Activated CD4-positive, alpha-beta T cell treated with anti-CD3 and anti-CD28 coated beads, Interleukin-2, Interleukin-4, amounts not matched to agents 100 ng/mL and 50 ng/mL, durations not matched to agents 16 hours and 8 hours (primary cell): ENCODE measurements around the gene MMP25.
A peak's percentile ranks its signal among the peaks of the same experiment; 100 is the strongest.
"Not testable (repeated sequence)": the region's sequence is repeated elsewhere in the genome, so short reads cannot be mapped to it uniquely, and the experiment has no call there.

ENCODE experiments used
- DNase-seq: peaks from one replicate; pipeline ENCODE4 v3.0.0-alpha.2; 2020; ENCODE audit warnings: low spot score

Gene MMP25

DNA sequence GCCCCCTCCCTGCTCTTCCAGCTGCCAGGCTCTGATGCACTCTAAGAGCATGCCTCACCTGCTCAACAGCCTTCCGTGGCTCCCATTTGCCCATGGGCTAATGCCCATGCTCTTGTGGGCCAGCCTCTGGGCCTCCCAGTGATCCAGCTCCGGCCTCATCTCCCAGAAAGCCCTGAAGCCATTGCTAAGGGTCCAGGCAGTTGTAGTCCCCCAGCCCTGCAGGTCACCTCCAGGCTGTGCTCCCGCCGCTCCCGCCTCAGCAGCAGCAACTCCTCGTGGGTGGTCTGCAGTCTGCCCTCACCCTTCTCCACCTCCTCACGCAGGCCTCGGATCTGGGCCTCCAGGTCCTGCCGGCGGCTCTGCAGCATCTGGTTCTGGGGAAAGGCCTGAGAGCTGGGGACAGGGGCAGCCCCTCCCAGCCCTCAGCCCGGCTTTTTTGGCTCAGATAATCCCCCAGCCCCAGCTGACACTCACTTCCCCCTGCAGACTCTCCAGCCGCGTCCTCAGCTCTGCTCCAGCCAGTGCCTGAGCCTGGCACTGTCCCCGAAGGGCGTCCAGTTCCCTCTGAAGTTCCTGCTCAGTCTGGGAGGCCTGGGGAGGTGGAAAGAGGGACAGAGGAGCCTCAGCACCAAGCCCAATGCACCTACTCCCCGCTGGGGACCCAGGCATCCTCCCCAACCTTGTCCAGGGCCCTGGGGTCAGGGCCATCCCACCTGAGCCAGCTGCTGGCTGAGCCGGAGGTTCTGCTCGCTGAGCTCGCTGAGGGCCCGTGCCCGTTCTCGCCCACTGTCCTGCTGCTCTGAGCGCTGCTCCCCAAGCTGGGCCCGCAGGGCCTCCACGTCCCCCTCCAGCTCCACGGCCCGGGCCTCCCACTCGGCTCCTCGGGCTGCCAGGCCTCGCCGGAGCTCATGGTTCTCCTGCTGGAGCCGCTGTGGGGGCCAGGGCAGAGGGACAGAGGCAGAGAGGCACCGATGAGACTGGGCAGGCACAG, 15.8 kb upstream of the MMP25 start:
- DNase-seq = no peak

DNA sequence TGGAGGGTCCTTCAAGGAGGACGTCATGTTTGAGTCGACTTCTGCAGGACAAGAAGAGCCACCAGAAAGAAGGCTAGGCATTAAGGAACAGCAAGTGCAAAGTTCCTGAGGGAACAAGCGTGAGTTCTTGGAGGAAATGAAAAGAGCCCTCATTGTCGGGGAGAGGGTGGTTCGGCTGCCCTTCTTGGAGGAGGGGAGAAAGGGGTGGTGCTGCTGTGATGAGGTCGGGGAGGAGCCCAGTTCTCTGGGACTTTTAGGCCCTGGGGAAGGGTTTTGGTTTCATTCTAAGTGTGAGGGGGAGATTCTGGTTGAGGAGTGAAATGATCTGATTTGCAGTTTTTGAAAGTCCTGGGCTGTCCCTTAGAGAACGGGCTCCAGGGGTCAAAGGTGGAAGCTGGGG, 13.7 kb upstream of the MMP25 start:
- DNase-seq = no peak

DNA sequence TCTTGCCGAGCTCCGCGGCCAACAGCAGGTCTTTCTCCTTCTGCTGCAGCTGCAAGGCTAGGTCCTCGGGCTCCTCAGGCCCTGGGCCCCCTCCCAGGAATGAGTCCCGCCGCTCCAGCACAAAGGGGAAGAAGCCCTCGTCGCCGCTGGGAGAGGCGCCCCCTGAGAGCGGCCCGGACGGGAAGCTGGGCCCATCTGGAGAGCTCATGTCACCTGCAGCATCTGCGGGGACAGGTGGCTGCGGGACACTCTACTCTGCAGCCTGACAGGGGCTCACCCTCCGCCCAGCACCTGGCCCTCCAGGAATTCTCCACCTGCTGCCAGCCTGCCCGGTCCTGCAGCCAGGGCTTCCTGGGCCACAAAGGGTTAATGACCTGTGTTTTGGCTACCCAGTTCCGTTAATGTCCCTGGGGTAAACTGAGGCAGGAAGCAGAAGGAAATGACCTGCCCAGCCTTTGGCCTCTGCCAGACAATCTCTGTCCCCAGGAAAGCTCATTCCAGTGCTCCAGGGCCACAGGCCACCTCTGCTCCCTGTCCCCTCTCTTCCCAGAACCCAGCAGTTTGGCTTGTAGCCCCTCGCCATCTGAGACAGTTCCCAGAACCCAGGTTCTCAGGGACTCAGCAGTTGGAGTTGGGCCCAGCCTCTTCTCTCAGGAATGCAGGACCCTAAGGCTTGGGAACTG, 10.9 kb upstream of the MMP25 start:
- no peak for DNase-seq

DNA sequence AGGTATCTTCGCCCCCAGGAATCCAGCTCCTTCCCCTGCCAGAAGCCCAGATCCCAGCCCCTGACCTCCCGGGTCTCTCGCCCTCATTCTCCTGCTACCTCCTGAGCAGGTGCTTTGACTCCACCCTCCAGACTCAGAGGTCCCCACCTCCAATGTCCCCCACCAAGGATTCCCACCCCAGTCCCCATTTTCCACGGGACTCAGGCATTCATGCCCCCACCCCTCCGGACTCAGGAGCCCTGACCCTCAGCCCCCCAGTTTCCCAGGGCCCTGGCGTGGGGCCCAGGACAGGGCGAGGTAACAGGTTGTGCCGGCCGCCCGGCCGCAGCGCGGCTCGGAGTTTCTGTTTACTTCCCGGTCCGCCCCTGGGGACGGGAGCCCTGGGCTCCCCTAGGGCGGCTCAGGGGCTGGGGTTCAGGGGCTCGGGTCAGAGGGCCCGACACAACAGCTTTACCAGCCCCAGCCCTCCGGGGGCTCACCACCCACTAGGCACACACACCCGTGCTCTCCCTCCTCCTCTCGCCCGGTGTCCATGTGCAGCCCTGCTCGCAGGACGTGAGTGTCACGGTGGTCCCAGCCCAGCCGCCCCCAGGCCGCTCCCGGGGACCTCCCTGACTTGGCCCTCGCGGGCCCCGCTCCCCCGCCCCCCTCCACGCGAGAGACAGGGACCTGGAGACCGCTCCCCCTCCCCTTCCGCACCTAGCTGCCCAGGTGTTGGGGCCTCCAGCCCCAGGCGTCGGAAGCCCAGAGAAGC, 10.2 kb upstream of the MMP25 start:
- DNase-seq = no peak

DNA sequence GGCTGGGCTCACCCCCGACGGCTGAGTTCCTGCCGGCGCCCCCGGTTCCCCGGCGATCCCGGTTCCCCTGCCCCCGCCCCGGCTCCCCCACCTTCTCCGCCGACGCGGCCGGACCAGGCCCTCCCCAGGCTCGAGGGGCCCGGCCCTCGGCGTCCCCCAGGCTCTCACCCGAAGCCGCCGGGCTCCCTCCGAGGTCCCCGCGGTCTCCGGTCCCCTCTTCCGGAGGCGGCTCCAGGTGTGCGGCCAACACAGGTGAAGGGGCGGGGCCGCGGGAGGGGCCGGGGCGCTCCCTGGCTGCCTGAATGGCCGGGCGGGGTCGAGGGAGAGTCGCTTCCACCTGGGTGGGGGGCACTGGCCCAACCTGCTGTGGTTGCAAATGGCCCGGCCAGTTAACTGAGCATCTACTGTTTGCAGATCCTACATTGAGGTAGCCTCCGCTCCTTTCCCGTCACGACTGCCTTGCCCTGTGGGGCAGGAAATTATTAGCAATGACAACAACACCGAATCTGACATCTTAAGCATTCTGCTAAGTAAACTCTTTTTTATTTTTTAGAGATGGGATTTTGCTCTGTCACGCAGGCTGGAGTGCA, 9.5 kb upstream of the MMP25 start, which contains the start of gene BICDL2:
BICDL2 (minus strand) TSS at position 219 of the 590 bp plus-strand sequence. CDS start 1,448 bp downstream, outside the sequence.
- DNase-seq = no peak

DNA sequence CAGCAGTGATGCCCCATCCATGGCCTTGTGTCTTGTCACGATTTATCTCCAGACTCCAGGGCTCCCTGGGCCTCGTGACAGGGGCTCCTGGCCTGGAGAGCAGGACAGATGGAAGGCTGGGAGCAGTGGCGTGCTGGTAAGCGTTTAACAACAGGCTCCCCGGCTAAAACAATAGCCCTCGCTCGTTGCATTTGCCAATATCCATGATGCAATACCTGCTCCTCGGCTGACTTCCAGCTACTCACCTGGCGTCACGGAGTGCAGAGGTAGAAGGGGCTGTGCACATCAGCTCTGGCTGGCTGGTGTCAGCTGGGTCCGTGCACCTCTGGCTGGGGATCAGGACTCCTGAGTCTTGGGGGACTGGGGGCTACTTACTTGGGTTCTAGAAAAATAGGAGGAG, 8.1 kb upstream of the MMP25 start:
- no peak for DNase-seq

DNA sequence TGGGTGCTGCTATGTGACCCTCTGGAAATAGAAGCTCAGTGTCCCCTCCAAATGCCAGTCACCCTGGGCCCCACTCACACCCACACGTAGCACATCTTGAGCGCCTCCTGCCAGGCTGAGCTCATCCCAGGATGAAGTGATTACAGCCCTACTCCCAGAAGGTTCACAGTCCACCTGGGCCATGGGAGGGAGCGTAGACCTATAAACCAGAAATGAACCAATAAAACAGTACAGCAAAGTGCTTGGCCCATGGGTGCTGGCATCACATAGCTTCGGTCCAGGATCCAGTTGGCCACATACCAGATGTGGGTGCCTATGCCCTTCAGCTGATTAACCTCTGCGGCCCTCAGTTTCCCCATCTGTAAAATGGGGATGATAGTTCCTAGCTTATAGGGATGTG, 7.5 kb upstream of the MMP25 start:
- no peak for DNase-seq

DNA sequence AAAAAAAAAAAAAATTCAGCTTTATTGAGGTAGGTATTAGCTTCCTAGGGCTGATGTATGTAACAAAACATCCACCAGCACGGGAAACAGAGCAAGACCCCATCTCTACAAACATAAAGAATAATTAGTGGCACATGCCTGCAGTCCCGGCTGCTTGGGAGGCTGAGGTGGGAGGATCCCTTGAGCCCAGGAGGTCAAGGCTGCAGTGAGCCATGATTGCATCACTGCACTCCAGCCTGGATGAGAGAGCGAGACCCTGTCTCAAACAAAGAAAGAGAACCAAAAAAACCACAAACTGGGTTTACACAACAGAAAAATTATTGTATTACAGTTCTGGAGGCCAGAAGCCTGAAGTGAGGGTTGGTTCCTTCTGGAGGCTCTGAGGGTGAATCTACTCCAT, 4.0 kb upstream of the MMP25 start:
- no peak for DNase-seq

DNA sequence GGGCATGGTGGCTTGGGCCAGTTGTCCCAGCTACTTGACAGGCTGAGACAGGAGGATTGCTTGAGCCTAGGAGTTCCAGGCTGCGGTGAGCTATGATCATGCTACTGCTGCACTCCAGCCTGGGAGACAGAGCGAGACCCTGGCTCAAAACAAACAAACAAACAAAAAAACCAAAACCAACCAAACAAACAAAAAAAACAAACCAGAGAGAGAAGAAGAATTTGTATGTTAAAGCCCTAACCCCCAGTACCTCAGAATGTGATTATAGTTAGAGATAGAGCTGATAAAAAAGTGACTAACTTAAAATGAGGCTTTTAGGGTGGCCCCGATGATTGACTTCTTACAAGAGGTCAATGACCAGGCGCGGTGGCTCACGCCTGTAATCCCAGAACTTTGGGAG, 1.7 kb upstream of the MMP25 start:
- no peak for DNase-seq

DNA sequence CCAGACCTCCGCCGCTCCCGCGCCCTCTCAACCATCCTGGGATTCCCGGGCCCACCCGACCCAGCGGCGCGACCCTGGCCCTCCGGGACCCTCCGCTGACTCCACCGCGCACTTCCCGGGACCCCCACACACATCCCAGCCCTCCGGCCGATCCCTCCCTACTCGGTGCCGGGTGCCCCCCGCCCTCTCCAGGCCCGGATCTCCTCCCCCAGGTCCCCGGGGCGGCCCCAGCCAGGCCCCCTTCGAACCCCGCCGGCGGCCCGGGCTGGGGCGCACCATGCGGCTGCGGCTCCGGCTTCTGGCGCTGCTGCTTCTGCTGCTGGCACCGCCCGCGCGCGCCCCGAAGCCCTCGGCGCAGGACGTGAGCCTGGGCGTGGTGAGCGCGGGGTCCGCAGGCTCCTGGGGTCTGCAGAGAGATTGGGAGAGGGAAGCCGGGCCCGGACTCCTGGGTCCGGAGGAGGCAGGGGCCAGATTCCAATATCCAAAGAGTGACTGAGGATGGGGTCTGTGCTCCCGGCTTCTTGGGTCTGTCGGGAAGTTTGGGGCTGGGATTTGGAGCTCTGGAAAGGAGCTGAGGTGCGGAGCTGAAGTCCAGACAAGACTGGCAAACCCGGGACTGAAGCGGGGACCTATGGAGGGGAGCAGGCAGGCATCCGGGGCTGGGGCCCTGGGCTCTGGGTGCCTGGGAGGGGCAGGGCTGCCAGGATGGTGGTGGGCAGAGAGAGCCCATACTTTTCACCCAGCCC, 453 bp downstream of the MMP25 start:
- DNase-seq = no peak

DNA sequence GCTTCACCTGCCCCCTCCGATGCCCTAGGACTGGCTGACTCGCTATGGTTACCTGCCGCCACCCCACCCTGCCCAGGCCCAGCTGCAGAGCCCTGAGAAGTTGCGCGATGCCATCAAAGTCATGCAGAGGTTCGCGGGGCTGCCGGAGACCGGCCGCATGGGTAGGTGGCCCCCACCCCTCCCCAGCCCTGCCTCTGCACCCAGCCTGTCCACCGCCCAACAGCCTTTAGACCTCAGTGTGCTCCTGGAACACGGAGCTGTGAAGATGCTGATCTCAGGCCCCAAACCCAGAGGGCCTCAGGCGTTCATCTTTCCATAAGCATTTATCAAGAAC, 993 bp downstream of the MMP25 start:
- DNase-seq = no peak

DNA sequence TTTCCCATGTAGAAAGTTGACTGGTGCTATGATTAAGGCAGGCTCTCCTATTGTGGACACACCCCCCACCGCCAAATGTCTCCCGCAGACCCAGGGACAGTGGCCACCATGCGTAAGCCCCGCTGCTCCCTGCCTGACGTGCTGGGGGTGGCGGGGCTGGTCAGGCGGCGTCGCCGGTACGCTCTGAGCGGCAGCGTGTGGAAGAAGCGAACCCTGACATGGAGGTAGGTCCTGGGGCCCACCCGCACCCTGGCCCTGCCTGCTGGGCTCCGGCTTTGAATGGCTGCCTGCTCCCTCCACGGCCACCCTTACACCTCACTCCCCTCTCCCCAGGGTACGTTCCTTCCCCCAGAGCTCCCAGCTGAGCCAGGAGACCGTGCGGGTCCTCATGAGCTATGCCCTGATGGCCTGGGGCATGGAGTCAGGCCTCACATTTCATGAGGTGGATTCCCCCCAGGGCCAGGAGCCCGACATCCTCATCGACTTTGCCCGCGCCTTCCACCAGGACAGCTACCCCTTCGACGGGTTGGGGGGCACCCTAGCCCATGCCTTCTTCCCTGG, 3.6 kb downstream of the MMP25 start:
- DNase-seq = no peak

DNA sequence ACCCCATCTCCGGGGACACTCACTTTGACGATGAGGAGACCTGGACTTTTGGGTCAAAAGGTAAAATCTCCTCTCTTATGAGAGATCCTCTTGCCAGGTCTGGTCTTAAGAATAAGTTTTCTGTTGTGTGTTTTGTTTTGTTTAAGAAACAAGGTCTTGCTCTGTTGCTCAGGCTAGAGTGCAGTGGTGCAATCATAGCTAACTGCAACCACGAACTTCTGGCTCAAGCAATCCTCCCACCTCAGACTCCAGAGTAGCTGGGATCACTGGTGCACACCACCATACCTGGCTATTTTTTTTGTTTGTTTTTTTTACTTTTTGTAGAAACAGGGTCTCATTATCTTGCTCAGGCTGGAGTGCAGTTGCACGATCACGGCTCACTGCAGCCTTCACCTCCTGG, 4.1 kb downstream of the MMP25 start:
- DNase-seq = no peak

DNA sequence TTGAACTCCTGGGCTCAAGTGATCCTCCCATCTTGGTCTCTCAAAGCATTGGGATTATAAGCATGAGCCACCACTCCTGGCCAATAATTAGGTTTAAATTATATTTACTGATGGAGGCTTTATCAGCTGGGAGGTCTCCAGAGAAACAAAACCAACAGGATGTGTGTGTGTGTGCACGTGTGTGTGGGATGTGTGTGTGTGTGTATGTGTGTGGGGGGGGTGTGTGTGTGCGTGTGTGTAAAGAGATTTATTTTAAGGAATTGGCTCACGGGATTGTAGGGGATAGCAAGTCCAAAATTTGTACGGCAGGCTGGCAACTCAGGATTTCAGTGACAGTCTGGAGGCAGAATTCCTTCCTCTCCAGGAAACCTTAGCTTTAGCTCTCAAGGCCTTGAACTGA, 4.6 kb downstream of the MMP25 start:
- DNase-seq = no peak

DNA sequence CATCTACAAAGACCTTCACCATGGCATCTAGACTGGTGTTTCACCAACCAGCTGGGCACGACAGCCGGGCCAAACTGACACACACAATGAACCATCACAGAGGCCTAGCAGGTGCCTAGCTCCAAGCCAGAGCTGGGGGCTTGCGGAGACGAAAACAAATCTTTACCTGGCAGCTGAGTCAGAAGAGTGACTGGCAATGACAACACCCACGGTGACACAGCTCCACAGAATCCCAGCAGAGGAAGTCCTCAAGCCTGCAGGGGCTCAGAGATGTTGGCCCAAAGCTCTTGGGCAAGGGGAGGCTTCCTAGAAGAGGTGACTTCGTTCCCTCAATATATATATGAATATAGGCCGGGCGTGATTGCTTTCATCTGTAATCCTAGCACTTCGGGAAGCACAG, 5.1 kb downstream of the MMP25 start:
- DNase-seq = no peak

DNA sequence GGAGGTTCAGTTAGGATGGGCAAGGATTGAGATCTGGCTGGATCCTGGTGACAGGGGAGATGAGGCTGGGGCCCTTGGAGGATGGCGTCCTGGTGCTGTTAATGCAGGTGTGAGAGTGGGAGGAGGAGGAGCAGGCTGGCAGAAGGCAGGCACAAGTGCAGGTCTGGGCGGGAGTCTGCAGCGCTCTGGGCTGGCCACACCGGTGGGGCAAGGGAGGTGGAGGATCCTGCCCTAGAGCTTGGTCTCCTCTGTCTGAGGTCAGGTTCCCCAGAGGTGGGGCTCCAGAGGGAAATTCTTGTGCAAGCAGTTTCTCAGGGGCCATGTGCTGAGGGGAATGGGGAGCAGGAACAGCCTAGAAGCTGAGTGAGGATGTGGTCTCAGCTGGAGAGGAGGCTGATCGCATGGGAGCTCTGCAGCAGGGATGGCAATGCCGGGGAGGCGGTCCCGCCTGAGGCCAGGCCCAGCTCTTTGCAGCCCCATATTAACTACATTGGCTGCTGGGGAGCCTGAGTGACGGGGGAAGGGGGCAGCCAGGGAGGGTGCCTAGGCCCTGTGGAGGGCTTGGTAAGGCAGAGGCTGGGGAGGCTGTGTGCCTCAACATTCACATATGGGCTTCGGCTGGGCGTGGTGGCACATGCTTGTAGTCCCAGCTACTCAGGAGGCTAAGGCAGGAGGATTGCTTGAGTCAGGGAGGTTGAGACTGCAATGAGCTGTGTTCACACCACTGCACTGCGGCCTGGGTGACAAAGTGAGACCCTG, 6.4 kb downstream of the MMP25 start:
- DNase-seq = not testable (repeated sequence)

DNA sequence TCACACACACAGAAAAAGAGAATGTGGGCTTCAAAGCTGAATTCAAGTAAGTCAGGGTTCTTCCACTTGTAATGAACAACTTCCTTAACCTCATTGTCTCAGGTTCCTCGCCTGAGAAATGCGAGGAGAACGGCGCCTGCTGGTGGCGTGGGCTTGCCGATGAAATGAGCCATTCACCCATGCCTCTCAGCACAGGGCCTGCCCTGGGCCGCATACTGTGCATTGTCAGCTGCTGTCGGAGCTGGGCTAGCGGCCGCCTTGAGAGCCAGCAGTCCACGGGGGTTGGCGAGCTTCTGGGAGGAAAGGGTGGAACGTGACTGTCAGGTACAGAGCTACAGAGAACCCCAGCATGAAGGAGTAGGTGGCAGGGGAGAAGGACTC, 7.0 kb downstream of the MMP25 start:
- not testable (repeated sequence) for DNase-seq

DNA sequence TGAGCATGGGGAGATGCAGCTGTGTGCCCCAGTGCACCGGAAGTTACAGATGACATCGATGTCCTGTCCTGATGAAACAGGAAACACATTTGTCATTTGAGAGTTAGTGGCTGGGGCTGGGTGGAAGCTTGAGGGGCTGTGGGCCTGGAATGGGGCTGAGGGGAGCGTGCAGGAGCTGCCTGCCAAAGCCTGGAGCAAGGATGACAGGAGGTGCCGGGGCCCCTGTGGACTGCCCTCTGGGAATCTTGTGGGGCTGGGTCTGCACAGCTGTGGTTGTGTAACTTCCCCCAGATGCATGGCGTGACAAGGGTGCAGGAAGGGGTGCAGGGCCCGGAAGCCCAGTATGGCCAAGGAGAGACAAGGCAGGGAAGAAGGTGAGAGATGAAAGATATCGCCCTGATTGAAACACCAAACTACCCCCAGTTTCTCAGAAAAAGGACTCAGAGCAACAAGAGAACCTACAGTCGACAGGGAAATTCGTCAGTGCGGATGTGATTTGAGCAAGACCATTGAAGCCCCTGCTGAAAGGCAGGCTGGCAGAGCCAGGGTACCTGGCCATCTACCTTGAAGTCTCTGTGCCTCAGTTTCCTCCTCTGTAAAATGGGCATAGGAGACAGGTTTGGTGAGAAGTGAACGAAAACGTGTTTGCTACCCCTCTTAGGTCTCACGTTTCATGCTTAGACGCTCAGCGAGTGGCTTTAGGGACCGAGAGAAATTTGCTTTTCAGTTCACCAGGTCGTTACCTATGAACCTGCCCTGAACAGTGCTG, 8.8 kb downstream of the MMP25 start:
- peak; percentile 84 for DNase-seq

DNA sequence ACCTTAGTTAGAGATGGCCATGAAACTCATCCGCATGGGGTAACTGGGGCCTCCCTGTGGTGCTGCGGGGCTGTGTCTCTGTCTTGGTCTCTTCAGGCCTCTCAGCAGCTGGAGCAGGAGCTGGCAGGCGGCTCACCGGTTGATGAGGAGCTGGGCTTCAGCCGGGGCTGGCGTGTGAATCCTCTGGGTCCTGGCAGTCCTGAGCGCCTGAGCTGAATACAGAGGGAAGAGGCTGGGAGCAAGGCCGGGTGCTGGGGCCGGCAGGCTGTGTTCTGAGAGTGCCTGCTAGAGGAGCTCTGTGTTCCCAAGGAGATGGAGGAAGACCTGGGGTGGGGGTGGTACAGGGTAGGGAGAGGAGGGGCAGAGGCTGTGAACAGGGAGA, 9.4 kb downstream of the MMP25 start:
- not testable (repeated sequence) for DNase-seq
